GM21526 (cell line): ENCODE measurements around the gene OCEL1.
"Not testable (repeated sequence)": the region's sequence is repeated elsewhere in the genome, so short reads cannot be mapped to it uniquely, and the experiment has no call there.

Experiments
- ATAC-seq: cut with Tn5 transposase; IDR thresholded peaks from one replicate; pipeline ENCODE4 v1.9.1; 2021; ENCODE audit warnings: moderate library complexity; ENCODE audit not compliant: unreplicated experiment, low FRiP score

The OCEL1 gene, protein sequence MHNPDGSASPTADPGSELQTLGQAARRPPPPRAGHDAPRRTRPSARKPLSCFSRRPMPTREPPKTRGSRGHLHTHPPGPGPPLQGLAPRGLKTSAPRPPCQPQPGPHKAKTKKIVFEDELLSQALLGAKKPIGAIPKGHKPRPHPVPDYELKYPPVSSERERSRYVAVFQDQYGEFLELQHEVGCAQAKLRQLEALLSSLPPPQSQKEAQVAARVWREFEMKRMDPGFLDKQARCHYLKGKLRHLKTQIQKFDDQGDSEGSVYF

DNA sequence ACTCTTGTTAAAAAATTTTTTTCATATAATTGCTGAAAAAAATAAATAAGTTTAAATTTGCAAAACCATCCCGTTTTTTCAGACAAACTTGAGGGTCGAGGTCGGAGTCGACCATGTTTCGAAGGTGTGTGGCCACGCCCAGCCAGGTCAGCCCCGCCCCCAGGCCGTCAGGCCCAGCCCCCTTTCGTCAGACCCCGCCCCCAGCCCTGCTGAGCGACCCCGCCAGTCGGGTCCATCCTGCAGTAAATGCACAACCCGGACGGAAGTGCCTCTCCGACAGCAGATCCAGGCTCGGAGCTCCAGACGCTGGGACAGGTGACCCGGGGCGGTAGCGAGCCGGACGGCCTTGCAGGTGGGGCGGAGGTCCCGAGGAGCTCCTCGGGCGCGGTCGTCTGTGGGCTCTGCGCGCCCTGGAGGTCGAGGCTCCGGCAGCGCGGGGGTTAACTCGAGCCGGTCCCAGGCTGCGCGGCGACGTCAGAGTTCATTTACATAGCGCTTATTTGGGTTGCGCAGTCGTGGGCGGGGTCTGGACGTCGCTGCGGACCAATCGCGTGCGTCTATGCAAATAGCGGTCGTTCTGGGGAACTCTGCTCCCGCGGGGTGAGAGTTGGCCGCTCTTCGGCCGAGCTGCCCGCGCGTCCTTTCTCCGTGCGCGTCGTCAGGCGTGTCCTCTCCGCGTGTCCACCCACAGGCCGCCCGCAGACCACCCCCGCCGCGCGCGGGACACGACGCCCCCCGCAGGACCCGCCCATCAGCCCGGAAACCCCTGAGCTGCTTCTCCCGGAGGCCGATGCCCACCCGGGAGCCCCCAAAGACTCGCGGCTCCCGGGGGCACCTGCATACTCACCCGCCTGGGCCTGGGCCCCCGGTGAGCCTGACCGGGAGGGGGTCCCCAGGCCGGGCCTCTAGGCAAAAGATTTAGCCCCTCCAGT is at the start of gene OCEL1:
Gene OCEL1, plus strand, starts transcription at position 225 of the 932 bp plus-strand sequence. Its CDS starts 22 bp downstream, at position 247.
- ATAC-seq: peak; percentile 91

DNA sequence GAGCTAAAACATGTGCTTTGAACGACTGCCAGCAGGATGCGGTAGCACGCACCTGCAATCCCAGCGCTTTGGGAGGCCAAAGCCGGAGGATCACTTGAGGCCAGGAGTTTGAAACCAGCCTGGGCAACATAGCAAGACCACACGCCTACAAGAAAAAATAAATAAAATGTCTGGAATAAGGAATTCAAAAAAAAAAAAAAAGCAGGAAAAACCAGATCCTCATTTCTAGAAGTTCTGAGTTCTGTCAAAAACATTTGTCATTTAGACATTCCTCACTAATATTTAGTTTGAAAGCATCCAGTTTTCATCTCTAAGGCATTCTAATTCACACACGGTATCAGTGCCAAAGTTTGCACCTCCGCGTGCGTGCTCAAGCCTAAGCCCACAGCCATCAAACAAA is 47.7 kb upstream of the OCEL1 start:
- ATAC-seq: no peak

DNA sequence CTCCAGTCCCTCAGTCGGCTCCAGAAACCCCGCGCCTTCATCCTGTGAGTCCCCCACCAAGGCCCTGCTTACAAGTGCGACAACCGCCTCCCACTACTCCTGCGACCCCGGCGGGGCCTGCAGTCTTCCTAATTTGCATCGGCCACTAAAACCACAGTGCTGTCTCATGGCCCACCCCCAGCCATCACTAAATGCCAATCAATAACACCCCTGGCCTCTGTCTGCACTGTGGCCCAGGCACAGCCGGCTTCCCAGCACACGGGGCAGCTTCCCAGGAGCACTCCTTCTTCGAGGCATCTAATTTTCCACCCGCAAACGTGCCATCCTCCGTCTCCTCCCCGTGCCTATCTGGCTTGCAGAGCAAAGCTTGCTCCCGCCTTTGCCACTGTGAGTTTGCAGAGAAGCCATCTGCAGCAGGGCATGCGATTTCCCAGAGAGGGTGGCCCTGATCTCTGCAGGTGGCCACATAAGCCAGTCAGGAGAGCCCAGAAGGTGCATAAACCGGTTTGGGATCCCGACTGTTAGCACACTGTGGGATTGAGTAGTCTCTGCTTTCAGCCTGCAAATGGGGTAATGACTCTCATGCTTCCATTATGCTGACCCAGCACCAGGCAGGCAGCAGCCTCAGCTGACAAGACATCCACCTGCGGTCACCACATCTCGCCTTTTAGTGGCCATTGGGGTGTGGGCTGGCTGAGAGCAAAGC is 44.9 kb upstream of the OCEL1 start:
- no peak for ATAC-seq

DNA sequence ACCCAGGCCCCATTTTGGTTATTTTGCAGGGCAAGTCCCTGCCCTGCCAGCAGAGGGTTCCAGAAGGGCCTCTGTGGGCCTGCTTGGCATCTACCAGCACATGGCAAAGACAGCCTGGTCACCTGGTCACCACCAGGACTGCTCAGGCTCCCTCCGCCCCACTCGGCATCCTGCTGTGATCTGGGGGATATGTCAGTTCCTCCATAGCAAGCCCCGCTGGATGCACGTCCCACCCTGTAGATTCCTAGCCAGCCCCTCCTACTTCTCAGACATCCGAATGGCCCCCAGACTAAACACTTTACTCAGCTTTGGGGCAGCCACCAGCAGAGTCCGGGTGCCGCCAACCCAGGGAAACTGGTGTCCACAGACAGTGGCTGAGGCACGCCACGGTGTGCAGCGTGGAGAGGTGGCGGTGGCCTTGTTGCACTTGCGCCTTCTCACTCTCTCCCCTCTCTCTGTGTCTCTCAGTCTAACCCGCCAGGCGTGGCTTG is 42.7 kb upstream of the OCEL1 start:
- ATAC-seq: no peak

DNA sequence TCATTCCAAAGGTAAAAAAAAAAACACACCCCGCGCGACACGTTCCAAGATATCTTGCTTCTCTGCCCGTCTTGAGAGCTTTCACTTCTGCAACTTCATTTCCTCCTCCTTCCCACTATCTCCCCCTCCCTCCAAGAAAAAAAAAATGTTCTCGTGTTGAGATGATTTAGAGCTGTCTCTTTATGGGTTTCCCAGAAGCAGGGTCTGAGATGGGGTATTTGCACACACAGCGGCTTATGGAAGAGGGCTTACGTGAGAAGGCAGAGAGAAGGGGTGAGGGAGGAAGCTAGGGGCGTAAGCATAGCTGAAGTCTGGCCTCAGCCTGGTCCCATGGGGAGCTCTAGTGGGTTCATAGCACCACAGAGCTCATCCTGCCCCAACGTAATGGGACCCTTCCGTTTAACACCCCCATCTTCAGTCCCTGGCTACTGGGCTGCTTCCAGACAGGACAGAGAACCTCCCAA is 42.1 kb upstream of the OCEL1 start:
- ATAC-seq: no peak

DNA sequence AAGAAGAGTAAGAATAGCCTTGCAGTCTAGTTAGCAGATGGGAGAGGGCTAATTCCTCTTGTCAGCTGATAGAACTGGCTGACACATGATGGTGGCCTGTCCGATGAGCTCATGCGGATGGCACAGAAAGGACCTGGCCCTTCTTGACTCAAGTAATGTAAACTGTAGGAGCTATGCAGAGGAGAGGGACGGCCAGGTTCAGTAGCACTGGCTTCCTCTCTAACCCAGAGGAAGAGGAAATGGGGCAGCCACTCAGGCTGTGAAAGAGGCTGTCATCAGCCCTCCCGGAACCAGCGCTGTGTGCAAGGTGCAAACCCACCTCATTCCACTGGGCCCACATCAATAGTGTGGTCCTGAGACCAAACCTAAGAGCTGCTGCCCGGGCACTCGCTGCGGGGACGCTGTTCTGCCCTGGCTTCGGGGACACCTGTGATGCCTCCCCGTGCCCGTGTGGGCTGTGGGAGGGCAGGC is 41.6 kb upstream of the OCEL1 start:
- no peak for ATAC-seq

DNA sequence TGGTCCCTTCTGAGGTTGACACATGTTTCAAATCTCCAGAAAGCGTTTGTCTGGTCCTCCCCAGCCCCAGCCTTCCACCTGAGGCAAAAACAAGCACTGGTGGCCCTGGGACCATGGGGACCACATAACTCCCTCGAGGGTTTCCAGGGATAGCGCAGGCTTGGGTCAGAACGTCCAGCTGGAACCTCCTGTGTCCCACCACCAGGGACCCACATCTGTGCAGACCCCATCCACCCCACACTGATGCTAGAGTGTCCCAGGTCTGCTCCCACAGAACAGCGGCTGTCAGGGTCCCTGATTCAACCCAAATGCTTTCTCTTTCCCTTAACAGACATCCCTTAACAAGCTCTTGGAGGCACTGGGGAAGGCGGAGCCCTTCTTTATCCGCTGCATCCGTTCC is 40.4 kb upstream of the OCEL1 start:
- no peak for ATAC-seq

DNA sequence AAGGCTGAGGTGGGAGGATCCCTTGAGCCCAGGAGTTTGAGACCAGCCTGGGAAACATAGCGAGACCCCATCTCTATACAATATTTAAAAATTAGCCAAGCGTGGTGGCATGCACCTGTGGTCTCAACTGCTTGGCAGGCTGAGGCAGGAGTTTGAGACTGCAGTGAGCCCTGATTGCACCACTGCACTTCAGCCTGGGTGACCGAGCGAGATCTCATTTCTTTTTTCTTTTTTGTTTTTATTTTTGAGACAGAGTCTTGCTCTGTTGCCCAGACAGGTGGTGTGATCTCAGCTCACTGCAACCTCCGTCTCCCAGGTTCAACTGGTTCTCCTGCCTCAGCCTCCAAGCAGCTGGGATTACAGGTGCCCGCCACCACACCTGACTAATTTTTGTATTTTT is 34.3 kb upstream of the OCEL1 start:
- not testable (repeated sequence) for ATAC-seq

DNA sequence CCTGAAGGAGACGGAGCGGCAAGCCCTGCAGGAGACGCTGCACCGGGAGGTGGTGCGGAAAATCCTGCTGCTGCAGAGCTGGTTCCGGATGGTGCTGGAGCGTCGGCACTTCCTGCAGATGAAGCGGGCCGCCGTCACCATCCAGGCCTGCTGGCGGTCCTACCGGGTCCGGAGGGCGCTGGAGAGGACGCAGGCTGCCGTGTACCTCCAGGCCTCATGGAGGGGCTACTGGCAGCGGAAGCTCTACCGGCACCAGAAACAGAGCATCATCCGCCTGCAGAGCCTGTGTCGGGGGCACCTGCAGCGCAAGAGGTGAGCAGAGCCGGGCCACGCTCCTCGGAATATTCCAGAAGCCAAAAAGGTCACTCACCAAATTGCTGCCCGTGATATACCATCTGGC is 33.3 kb upstream of the OCEL1 start:
- ATAC-seq: no peak

DNA sequence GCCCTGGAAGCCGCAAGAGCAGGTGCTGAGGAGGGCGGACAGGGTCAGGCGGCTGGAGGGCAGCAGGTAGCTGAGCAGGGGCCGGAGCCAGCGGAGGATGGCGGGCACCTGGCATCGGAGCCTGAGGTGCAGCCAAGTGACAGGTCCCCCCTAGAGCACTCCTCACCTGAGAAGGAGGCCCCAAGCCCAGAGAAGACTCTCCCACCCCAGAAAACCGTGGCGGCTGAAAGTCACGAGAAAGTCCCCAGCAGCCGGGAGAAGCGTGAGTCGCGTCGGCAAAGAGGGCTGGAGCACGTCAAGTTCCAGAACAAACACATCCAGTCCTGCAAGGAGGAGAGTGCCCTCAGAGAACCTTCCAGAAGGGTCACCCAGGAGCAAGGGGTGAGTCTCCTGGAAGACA is 31.4 kb upstream of the OCEL1 start:
- ATAC-seq: no peak

DNA sequence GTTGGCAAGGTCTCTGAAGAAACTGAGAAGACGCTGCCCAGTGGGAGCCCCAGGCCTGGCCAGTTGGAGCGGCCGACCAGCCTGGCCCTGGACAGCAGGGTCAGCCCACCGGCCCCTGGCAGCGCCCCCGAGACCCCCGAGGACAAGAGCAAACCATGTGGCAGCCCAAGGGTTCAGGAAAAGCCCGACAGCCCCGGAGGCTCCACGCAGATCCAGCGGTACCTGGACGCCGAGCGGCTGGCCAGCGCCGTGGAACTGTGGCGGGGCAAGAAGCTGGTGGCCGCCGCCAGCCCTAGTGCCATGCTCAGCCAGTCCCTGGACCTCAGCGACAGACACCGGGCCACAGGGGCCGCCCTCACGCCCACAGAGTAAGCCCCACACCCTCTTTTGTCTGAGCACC is 30.9 kb upstream of the OCEL1 start:
- no peak for ATAC-seq

DNA sequence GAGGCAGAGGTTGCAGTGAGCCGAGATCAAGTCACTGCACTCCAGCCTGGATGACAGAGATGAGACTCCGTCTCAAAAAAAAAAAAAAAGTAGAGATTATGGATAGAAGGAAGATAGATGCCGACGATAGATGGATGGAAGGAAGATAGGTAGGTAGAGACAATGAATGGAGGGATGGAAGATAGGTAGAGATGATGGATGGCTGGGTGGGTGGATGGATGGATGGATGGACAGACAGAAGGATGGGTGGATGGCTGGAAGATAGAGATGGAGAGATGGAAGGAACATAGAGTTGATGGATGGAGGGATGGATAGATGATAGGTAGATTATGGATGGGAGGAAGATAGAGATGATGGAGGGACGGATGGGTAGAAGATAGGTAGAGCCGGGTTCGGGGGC is 29.4 kb upstream of the OCEL1 start:
- no peak for ATAC-seq

DNA sequence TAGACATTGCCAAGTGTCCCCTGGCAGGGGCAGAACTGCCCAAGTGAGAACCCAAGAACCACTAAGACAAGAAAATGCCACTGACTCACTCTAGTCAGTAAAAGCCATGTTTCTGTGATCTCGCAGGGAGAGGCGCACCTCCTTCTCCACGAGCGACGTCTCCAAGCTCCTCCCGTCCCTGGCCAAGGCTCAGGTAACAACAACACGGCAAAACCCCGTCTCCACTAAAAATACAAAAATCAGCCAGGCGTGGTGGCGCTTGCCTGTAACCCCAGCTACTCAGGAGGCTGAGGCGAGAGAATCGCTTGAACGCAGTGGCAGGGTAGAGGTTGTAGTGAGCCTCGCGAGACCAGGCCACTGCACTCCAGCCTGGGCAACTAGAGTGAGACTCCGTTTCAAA is 28.4 kb upstream of the OCEL1 start:
- no peak for ATAC-seq

DNA sequence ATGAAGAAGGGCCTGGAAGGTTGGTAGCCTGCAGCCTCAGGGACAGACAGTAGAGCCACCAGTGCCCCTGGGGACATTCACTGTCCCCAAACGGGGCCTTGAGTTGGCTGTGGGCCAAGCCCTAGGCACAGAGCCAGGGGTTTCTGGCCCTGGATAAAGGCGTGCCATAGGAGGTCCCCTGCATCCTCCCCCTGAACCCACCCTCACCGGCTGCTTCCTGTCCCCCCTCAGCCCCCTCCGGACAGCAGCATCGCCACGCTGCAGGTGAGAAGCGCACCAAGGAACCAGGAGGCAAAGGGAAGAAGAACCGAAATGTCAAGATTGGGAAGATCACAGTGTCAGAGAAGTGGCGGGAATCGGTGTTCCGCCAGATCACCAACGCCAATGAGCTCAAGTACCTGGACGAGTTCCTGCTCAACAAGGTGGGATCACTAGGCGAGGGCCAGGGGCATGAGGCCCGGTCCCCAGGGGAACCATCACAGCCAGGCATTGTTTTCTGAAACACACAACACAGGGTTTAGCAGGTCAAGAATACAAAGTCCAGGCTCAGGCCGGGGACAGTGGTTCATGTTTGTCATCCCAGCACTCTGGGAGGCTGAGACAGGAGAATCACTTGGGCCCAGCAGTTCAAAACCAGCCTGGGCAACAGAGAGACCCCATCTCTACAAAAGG is 25.5 kb upstream of the OCEL1 start:
- ATAC-seq: no peak

DNA sequence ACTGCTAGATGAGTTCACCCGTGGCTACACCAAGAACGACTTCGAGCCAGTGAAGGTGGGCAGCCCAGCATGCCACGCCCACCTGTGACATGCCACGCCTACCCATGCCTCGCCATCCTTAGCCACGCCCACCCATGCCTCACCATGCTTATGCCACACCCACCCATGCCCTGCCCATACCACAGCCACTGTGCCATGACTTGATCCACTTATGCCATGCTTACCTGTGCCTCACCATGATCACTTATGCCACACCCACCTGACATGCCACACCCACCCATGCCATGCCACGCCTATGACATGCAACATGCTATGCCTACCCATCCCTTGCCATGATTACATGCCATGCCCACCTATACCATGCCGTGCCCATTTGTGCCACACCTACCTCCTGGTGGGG is 23.8 kb upstream of the OCEL1 start:
- no peak for ATAC-seq

DNA sequence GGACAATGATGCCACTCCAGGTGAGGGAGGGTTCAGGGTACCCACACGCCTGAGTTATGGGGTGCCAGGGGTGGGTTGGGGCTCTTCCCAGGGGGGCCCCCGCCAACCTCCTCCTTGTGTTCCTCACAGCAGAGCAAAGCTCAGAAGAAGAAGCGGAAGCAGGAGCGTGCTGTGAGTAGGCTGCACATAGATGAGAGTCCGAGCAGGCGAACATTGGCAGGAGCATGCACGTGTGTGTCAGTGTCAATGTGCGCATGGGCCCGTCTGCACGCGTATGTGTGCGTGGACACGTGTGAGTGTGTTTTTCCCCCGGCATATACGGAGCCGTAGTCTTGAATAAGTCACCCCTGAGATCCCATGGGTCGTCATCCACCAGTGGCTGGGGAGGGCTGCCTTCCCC is 23.3 kb upstream of the OCEL1 start:
- ATAC-seq: no peak

DNA sequence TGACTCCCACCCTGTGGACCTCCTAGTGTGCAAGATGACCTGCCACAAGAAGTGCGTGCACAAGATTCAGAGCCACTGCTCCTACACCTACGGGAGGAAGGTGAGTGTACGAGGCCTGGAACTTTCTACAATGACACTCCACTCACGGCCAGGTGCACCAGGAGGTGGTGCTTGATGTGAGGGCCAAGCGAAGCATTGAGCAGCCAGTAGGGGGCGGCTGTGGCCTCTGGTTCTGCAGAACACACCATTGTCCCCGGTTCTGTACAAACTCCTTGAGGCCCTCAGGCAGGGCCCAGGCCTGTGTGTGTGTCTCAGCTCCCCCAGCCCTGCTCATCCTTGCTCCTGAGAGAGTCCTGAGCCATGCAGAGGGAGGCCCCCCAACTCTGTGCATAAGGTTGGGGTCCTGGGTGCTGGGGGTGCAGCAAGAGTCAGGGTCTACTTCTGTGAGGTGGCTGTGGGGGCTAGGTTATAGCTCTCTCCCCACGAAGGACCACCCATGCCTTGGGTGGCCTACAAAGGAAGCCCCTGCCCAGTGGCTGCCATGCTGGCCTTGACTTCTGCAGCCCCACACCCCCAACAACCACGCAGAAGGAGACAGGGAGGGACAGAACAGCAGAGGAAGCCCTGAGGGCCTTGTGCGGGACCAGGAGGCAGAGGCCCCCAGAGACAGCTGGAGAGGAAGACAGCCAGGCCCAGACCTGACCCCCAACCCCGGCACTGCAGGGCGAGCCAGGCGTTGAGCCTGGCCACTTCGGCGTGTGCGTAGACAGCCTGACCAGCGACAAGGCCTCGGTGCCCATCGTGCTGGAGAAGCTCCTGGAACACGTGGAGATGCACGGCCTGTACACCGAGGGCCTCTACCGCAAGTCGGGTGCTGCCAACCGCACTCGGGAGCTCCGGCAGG is 20.5 kb upstream of the OCEL1 start:
- ATAC-seq: no peak

DNA sequence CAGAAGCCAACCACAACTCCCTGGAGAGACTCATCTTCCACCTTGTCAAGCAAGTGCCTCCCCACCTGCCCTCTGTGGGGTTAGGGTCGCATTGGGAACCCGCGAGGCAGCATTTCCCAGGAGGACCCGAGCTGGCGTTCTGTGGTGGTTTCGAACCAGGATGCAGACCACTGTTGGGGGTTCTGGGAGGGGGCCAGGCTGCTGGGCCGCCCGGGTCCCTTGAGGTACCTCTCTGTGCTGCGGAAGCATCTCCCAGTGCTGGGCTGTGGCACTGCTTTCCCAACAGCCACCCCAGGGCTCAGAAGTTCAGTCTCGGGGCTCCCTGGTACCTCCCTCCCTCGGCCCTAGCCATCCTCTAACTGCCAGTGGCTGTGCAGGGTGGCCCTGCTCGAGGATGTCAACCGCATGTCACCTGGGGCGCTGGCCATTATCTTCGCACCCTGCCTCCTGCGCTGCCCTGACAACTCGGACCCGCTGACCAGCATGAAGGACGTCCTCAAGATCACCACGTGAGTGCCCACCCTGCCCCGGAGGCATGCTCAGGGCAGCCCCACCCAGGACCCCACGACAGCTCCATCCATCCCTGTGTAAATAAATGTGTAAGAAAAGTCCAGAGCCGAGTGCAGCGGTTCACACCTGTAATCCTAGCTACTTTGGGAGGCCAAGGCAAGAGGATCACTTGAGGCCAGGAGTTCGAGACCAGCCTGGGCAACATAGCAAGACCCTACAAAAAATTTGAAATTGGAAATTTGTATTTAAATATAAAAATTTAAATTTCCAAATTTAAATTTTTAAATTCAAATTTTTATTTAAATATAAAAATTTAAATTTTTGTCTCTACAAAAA is 19.1 kb upstream of the OCEL1 start:
- ATAC-seq: no peak
